WTC11 (cell line): ENCODE data around the gene MDFIC. TPM values are rescaled to one million over a fixed set of nuclear protein-coding genes. Genes with fewer than 3 reads are reported as not detected.

Experiments
- ATAC-seq: fragments of 200-7000 bp; cut with Tn5 transposase; 2 replicates; pipeline ENCODE4 v1.10.0; 2021; ENCODE audit warnings: mild to moderate bottlenecking, moderate library complexity
- CTCF ChIA-PET: fragments of 300-600 bp; sonication (Branson Sonifier 250); formaldehyde crosslinking; loops from one replicate; lab custom pipeline; 2021; ENCODE audit warnings: antibody characterized with exemption; lab: Charles Lee
- POLR2A ChIA-PET: fragments of 350-600 bp; sonication (Branson Sonifier 250); formaldehyde crosslinking; loops from one replicate; lab custom pipeline; 2021; ENCODE audit warnings: antibody characterized with exemption; lab: Charles Lee
- DNase-seq: peaks from one replicate; pipeline ENCODE4 v3.0.0; 2021; ENCODE audit warnings: low spot score
- H3K27ac Mint-ChIP-seq: 2 replicates; pipeline ENCODE4 v1.8.0; 2021; ENCODE audit warnings: mixed read lengths
- H3K27me3 Mint-ChIP-seq: 2 replicates; pipeline ENCODE4 v1.8.0; 2021; ENCODE audit warnings: low read depth, mild to moderate bottlenecking, moderate library complexity, mixed read lengths
- H3K36me3 Mint-ChIP-seq: 2 replicates; pipeline ENCODE4 v1.8.0; 2021; ENCODE audit warnings: mixed read lengths
- H3K4me1 Mint-ChIP-seq: 2 replicates; pipeline ENCODE4 v1.8.0; 2022; ENCODE audit warnings: mixed read lengths
- H3K4me3 Mint-ChIP-seq: 2 replicates; pipeline ENCODE4 v1.8.0; 2021; ENCODE audit warnings: mild to moderate bottlenecking, moderate library complexity, mixed read lengths
- H3K9me3 Mint-ChIP-seq: 2 replicates; pipeline ENCODE4 v1.8.0; 2021; ENCODE audit warnings: mixed read lengths
- ARID4B ChIP-seq: sonication (generic); formaldehyde crosslinking; IDR thresholded peaks from 2 replicates; pipeline ENCODE4 v1.8.0; 2023; ENCODE audit warnings: missing genetic modification reagents, mild to moderate bottlenecking, borderline replicate concordance
- ATF2 ChIP-seq: sonication (generic); formaldehyde crosslinking; IDR thresholded peaks from 2 replicates; pipeline ENCODE4 v1.8.1; 2022; ENCODE audit warnings: low read depth, missing genetic modification reagents, borderline replicate concordance
- CREM ChIP-seq: sonication (generic); formaldehyde crosslinking; IDR thresholded peaks from 2 replicates; pipeline ENCODE4 v1.8.1; 2022; ENCODE audit warnings: mild to moderate bottlenecking, missing genetic modification reagents, moderate library complexity
- E2F1 ChIP-seq: sonication (generic); formaldehyde crosslinking; IDR thresholded peaks from 2 replicates; pipeline ENCODE4 v1.8.0; 2022; ENCODE audit warnings: mild to moderate bottlenecking, missing genetic modification reagents
- EMX1 ChIP-seq: fragments of 250-450 bp; sonication (Bioruptor Pico); IDR thresholded peaks from 2 replicates; pipeline ENCODE4 v1.8.0; 2021; ENCODE audit warnings: mild to moderate bottlenecking
- FOXP1 ChIP-seq: sonication (generic); formaldehyde crosslinking; IDR thresholded peaks from 2 replicates; pipeline ENCODE4 v1.8.0; 2022; ENCODE audit warnings: missing genetic modification reagents, mild to moderate bottlenecking, moderate library complexity, borderline replicate concordance
- FOXP4 ChIP-seq: sonication (generic); formaldehyde crosslinking; IDR thresholded peaks from 2 replicates; pipeline ENCODE4 v1.8.0; 2022; ENCODE audit warnings: mild to moderate bottlenecking, missing genetic modification reagents
- HMGXB4 ChIP-seq: sonication (generic); formaldehyde crosslinking; IDR thresholded peaks from 2 replicates; pipeline ENCODE4 v1.8.1; 2023; ENCODE audit warnings: mild to moderate bottlenecking, moderate library complexity, missing genetic modification reagents
- IRF1 ChIP-seq: sonication (generic); formaldehyde crosslinking; IDR thresholded peaks from 2 replicates; pipeline ENCODE4 v1.8.0; 2023; ENCODE audit warnings: missing genetic modification reagents
- KAT7 ChIP-seq: sonication (generic); formaldehyde crosslinking; IDR thresholded peaks from 2 replicates; pipeline ENCODE4 v1.8.1; 2023; ENCODE audit warnings: missing genetic modification reagents, mild to moderate bottlenecking, borderline replicate concordance
- MAX ChIP-seq: sonication (generic); formaldehyde crosslinking; IDR thresholded peaks from 2 replicates; pipeline ENCODE4 v1.8.0; 2022; ENCODE audit warnings: mild to moderate bottlenecking, missing genetic modification reagents
- NFYB ChIP-seq: sonication (generic); formaldehyde crosslinking; conservative IDR thresholded peaks from 2 replicates; pipeline ENCODE4 v1.8.0; 2022; ENCODE audit warnings: low read depth, missing genetic modification reagents
- NR2C2 ChIP-seq: sonication (generic); formaldehyde crosslinking; IDR thresholded peaks from 2 replicates; pipeline ENCODE4 v1.8.0; 2022; ENCODE audit warnings: mild to moderate bottlenecking, missing genetic modification reagents
- PREB ChIP-seq: sonication (generic); formaldehyde crosslinking; IDR thresholded peaks from 2 replicates; pipeline ENCODE4 v1.8.1; 2022; ENCODE audit warnings: mild to moderate bottlenecking, missing genetic modification reagents, moderate library complexity, borderline replicate concordance
- ZNF121 ChIP-seq: sonication (generic); formaldehyde crosslinking; IDR thresholded peaks from 2 replicates; pipeline ENCODE4 v1.8.0; 2023; ENCODE audit warnings: missing genetic modification reagents
- ZNF232 ChIP-seq: sonication (generic); formaldehyde crosslinking; IDR thresholded peaks from 2 replicates; pipeline ENCODE4 v1.8.0; 2022; ENCODE audit warnings: mild to moderate bottlenecking, missing genetic modification reagents
- ZNF317 ChIP-seq: sonication (generic); formaldehyde crosslinking; IDR thresholded peaks from 2 replicates; pipeline ENCODE4 v1.8.1; 2023; ENCODE audit warnings: low read depth, mild to moderate bottlenecking, moderate library complexity, missing genetic modification reagents, borderline replicate concordance
- ZNF423 ChIP-seq: fragments of 250-450 bp; sonication (Bioruptor Pico); IDR thresholded peaks from 2 replicates; pipeline ENCODE4 v2.1.2; 2022; ENCODE audit warnings: mild to moderate bottlenecking, moderate library complexity
- total RNA-seq: library from RNA; stranded (reverse); gene quantifications from 3 replicates; pipeline ENCODE4 v1.2.3, GENCODE V29; 2021

MDFIC gene
- total RNA-seq, 1 experiment from 2014 or later = 8.4 TPM

GRCh38 chr7:114976666-114977065, 54.8 kb downstream of the MDFIC start (continued):
- TF ChIP-seq PREB (CRISPR knock-in tag) (no peak), HMGXB4 (CRISPR knock-in tag) (no peak), E2F1 (no peak), ARID4B (no peak), ATF2 (CRISPR knock-in tag) (no peak), ZNF423 (CRISPR knock-in tag) (no peak), NR2C2 (CRISPR knock-in tag) (no peak), NFYB (CRISPR knock-in tag) (no peak), ZNF121 (CRISPR knock-in tag) (no peak), IRF1 (CRISPR knock-in tag) (no peak), KAT7 (CRISPR knock-in tag) (no peak)
- TF ChIP-seq, all 79 proteins: peak for 0

- ChIA-PET POLR2A (no interaction called here), CTCF (interaction anchor here (1.2 kb wide), 1 partner anchor 9 kb away, joined by 3 read pairs; no protein-coding TSS in a partner anchor)
- DNase-seq = peak; percentile 10
- Mint-ChIP-seq H3K4me3 (no peak overlapping the region), H3K9me3 (no peaks in the 10 kb centered on the region), H3K4me1 (peaks cover 34% of the 10 kb centered on the region), H3K27me3 (no peaks in the 10 kb centered on the region), H3K36me3 (no peaks in the 10 kb centered on the region), H3K27ac (no peak overlapping the region)
- 0 out of 2 replicates have a peak, but pooled peaks have one; percentile 6 for TF ChIP-seq ZNF423 (CRISPR knock-in tag)
- TF ChIP-seq EMX1 (CRISPR knock-in tag) = no peak
- peak; percentile 86 for ATAC-seq
Observed at GRCh38 chr7:114977277-114977676, 55.4 kb downstream of the MDFIC start.

- no peak for TF ChIP-seq ZNF121 (CRISPR knock-in tag)
- TF ChIP-seq FOXP1 (CRISPR knock-in tag) = no peak
- no peak for TF ChIP-seq ZNF317
- no peak for TF ChIP-seq ZNF232 (CRISPR knock-in tag)
- TF ChIP-seq FOXP4 (CRISPR knock-in tag) = no peak
- no peak for TF ChIP-seq MAX (CRISPR knock-in tag)
- no peak for TF ChIP-seq ZNF423 (CRISPR knock-in tag)
- no peak for TF ChIP-seq CREM
- H3K27me3 Mint-ChIP-seq = no peaks in the 10 kb centered on the region
- ChIA-PET CTCF (no interaction called here), POLR2A (no interaction called here)
- no peak overlapping the region for H3K4me3 Mint-ChIP-seq
- no peaks in the 10 kb centered on the region for H3K9me3 Mint-ChIP-seq
- no peaks in the 10 kb centered on the region for H3K36me3 Mint-ChIP-seq
- ATAC-seq (peak; percentile 36; the same call in 1 of the 2 replicates), DNase-seq (no peak)
- no peak overlapping the region for H3K27ac Mint-ChIP-seq
- peaks cover 24% of the 10 kb centered on the region for H3K4me1 Mint-ChIP-seq
Observed at GRCh38 chr7:114979388-114979787, 57.5 kb downstream of the MDFIC start.
